Endometrial microvascular endothelial cells (primary cell): ENCODE data around the gene SEMA3A. TPM values are rescaled to one million over a fixed set of nuclear protein-coding genes. Genes with fewer than 3 reads are reported as not detected.

Experiments used
- in situ Hi-C: cut with HindIII; loops from 2 replicates; pipeline ENCODE4 v1.10.0; 2017; ENCODE audit warnings: low sequenced_read_pairs, low pct_unique_long_range_greater_than_20kb; ENCODE audit errors: inconsistent ontology term
- total RNA-seq: library from RNA; depleted of rRNA; stranded (reverse); fragments of >200 nt; gene quantifications from one replicate; pipeline ENCODE4 v1.2.3, GENCODE V29; 2015; ENCODE audit errors: inconsistent ontology term

Gene SEMA3A
- total RNA-seq, 1 donor from 2014 or later, result 3.3 TPM

GRCh38 chr7:84049071-84049836 lies 145.3 kb downstream of the SEMA3A start:
- in situ Hi-C loops, result no loop called here

GRCh38 chr7:84047085-84047484 lies 147.5 kb downstream of the SEMA3A start:
- in situ Hi-C loops, result no loop called here

GRCh38 chr7:84044834-84045233 lies 149.8 kb downstream of the SEMA3A start:
- in situ Hi-C loops, result no loop called here

- in situ Hi-C loops, result no loop called here
These were observed 150.9 kb downstream of the SEMA3A start for GRCh38 chr7:84043661-84044191.

GRCh38 chr7:84042110-84042539 lies 152.5 kb downstream of the SEMA3A start:
- in situ Hi-C loops, result no loop called here

- in situ Hi-C loops, result no loop called here
These were observed 152.9 kb downstream of the SEMA3A start for GRCh38 chr7:84041649-84042048.

- in situ Hi-C loops, result no loop called here
These were observed 154.2 kb downstream of the SEMA3A start for GRCh38 chr7:84040355-84040754.

- in situ Hi-C loops, result no loop called here
These were observed 155.2 kb downstream of the SEMA3A start for GRCh38 chr7:84039432-84039831.

- in situ Hi-C loops, result no loop called here
These were observed 166.9 kb downstream of the SEMA3A start for GRCh38 chr7:84027678-84028077.

- in situ Hi-C loops, result no loop called here
These were observed 169.2 kb downstream of the SEMA3A start for GRCh38 chr7:84025332-84025927.

GRCh38 chr7:84022684-84023308 lies 171.8 kb downstream of the SEMA3A start:
- in situ Hi-C loops, result no loop called here

GRCh38 chr7:84022009-84022408 lies 172.6 kb downstream of the SEMA3A start:
- in situ Hi-C loops, result no loop called here

- in situ Hi-C loops, result no loop called here
These were observed 173.2 kb downstream of the SEMA3A start for GRCh38 chr7:84021292-84021908.

- in situ Hi-C loops, result no loop called here
These were observed 176.9 kb downstream of the SEMA3A start for GRCh38 chr7:84017651-84018050.

GRCh38 chr7:84013616-84014240 lies 180.9 kb downstream of the SEMA3A start:
- in situ Hi-C loops, result no loop called here

- in situ Hi-C loops, result no loop called here
These were observed 184.8 kb downstream of the SEMA3A start for GRCh38 chr7:84009782-84010181.

GRCh38 chr7:84009051-84009450 lies 185.5 kb downstream of the SEMA3A start:
- in situ Hi-C loops, result no loop called here

- in situ Hi-C loops, result no loop called here
These were observed 191.4 kb downstream of the SEMA3A start for GRCh38 chr7:84003191-84003590.

GRCh38 chr7:84002348-84002747 lies 192.2 kb downstream of the SEMA3A start:
- in situ Hi-C loops, result no loop called here
